ENCODE data around the gene UTP11. TPM values are rescaled to one million over a fixed set of nuclear protein-coding genes. Genes with fewer than 3 reads are reported as not detected.

UTP11 gene
- total RNA-seq, 1 donor from 2014 or later = 53.7 TPM

GRCh38 chr1:38003261-38004250 is 9.0 kb upstream of the UTP11 start:
- no peak for DNase-seq (ENCODE audit: extremely low read depth, low read depth, low spot score)

- no peak for DNase-seq (ENCODE audit: extremely low read depth, low read depth, low spot score)
Measured at GRCh38 chr1:38004284-38005108, 8.0 kb upstream of the UTP11 start.

GRCh38 chr1:38005195-38006007 is 7.1 kb upstream of the UTP11 start, which contains the start of gene FHL3:
Gene FHL3, minus strand, starts transcription at chr1:38005514. Its CDS starts 6,102 bp downstream, at chr1:37999412.
- DNase-seq (ENCODE audit: extremely low read depth, low read depth, low spot score) = no peak

GRCh38 chr1:38006008-38006828 is 6.3 kb upstream of the UTP11 start:
- DNase-seq (ENCODE audit: extremely low read depth, low read depth, low spot score) = no peak

GRCh38 chr1:38009088-38009840 is 3.3 kb upstream of the UTP11 start:
- no peak for DNase-seq (ENCODE audit: extremely low read depth, low read depth, low spot score)

GRCh38 chr1:38009841-38010180 is 2.7 kb upstream of the UTP11 start:
- DNase-seq (ENCODE audit: extremely low read depth, low read depth, low spot score) = no peak

GRCh38 chr1:38013227-38013622 is 691 bp downstream of the UTP11 start:
- DNase-seq (ENCODE audit: extremely low read depth, low read depth, low spot score) = no peak

- no peak for DNase-seq (ENCODE audit: extremely low read depth, low read depth, low spot score)
Measured at GRCh38 chr1:38014171-38014570, 1.6 kb downstream of the UTP11 start.

- no peak for DNase-seq (ENCODE audit: extremely low read depth, low read depth, low spot score)
Measured at GRCh38 chr1:38014724-38015424, 2.3 kb downstream of the UTP11 start.

GRCh38 chr1:38015978-38016725 is 3.6 kb downstream of the UTP11 start:
- no peak for DNase-seq (ENCODE audit: extremely low read depth, low read depth, low spot score)

- DNase-seq (ENCODE audit: extremely low read depth, low read depth, low spot score) = no peak
Measured at GRCh38 chr1:38018864-38019343, 6.4 kb downstream of the UTP11 start.

GRCh38 chr1:38020396-38020795 is 7.9 kb downstream of the UTP11 start:
- DNase-seq (ENCODE audit: extremely low read depth, low read depth, low spot score) = no peak

GRCh38 chr1:38021969-38022368 is 9.4 kb downstream of the UTP11 start:
- no peak for DNase-seq (ENCODE audit: extremely low read depth, low read depth, low spot score)

- DNase-seq (ENCODE audit: extremely low read depth, low read depth, low spot score) = no peak
Measured at GRCh38 chr1:38022810-38023209, 10.3 kb downstream of the UTP11 start.

GRCh38 chr1:38025233-38025632 is 12.7 kb downstream of the UTP11 start:
- no peak for DNase-seq (ENCODE audit: extremely low read depth, low read depth, low spot score)

GRCh38 chr1:38025664-38026063 is 13.1 kb downstream of the UTP11 start:
- DNase-seq (ENCODE audit: extremely low read depth, low read depth, low spot score) = no peak

GRCh38 chr1:38026592-38027200 is 14.2 kb downstream of the UTP11 start:
- DNase-seq (ENCODE audit: extremely low read depth, low read depth, low spot score) = no peak
